ENCODE measurements around the gene ZNF107. TPM values are rescaled to one million over a fixed set of nuclear protein-coding genes. Genes with fewer than 3 reads are reported as not detected.
"Not testable (repeated sequence)": the region's sequence is repeated elsewhere in the genome, so short reads cannot be mapped to it uniquely, and the experiment has no call there.

Gene ZNF107
- total and polyA plus RNA-seq, 7 donors, result 0.60 to 8.3 (median 3.3) TPM

GRCh38 chr7:64651632-64652165, 14.2 kb upstream of the ZNF107 start:
- H3K4me3 ChIP-seq, result no peak overlapping the region
- 84 to 88% methylated on average over 4 of the region's 4 CpGs for WGBS, 2 donors
- no peaks in the 10 kb centered on the region for H3K36me3 ChIP-seq
- no peak for DNase-seq
- intact Hi-C loops (cut with DNase I), result no loop called here
- no peaks in the 10 kb centered on the region for H3K4me1 ChIP-seq
- TF ChIP-seq EP300 (IDR thresholded peaks at IDR 0.05) (no peak), POLR2A (IDR thresholded peaks at IDR 0.05) (no peak), CTCF (IDR thresholded peaks at IDR 0.05) (no peak), POLR2AphosphoS5 (IDR thresholded peaks at IDR 0.05) (no peak)
- peaks cover 0 to 3% (median 0%) of the 10 kb centered on the region in 4 donors for H3K9me3 ChIP-seq
- no peak overlapping the region for H3K27ac ChIP-seq
- H3K27me3 ChIP-seq, result no peaks in the 10 kb centered on the region

- Histone ChIP-seq H3K27me3 (no peaks in the 10 kb centered on the region), H3K9me3 (peaks cover 0 to 3% (median 0%) of the 10 kb centered on the region in 4 donors), H3K4me3 (no peak overlapping the region), H3K4me1 (no peaks in the 10 kb centered on the region), H3K36me3 (no peaks in the 10 kb centered on the region), H3K27ac (no peak overlapping the region)
- TF ChIP-seq CTCF (IDR thresholded peaks at IDR 0.05) (no peak), POLR2AphosphoS5 (IDR thresholded peaks at IDR 0.05) (no peak), POLR2A (IDR thresholded peaks at IDR 0.05) (no peak), EP300 (IDR thresholded peaks at IDR 0.05) (no peak)
- intact Hi-C loops (cut with DNase I), result no loop called here
- 86 to 91% methylated on average over 11 of the region's 11 CpGs for WGBS, 2 donors
- DNase-seq, result no peak
Measured at GRCh38 chr7:64653721-64654401, 12.1 kb upstream of the ZNF107 start.

DNA sequence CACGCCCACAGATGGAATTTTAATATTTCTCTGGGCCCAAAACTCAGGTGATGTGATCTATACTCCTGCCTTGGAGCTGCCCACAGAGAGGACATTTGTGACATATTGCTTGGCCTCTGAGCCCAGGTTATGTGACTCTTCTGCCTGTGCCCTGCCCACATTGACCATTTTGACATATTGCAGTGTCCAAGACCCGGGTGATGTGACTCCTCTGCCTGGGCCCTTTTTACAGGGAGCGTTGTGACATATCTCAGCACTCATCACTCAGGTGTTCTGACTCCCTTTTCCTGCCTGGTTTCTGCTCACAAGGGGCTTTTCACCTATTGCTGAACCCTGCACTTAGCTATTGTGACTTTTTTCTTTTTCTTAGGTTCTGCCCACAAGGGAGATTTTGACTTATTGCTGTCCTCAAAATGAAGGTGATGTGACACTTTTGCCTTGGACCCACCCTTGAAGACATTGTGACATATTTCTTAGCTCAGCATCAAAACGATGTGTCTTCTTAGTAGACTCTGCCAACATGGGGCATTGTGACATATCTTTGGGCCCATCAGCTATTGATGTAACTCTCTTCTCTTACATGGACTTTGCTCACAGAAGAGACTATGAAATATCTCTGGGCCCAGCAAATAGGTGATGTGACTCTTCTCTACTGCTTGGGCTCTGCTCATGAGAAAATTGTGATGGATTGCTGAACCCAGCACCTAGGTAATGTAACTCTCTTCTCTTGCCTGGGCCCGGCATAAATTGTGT, 11.0 kb upstream of the ZNF107 start:
- WGBS, 2 donors, result 80 to 88% methylated on average over 5 of the region's 5 CpGs
- Histone ChIP-seq H3K36me3 (no peaks in the 10 kb centered on the region), H3K4me3 (no peak overlapping the region), H3K9me3 (peaks cover 0 to under 1% (median 0%) of the 10 kb centered on the region in 4 donors), H3K4me1 (no peaks in the 10 kb centered on the region), H3K27me3 (no peaks in the 10 kb centered on the region), H3K27ac (no peak overlapping the region)
- no peak for DNase-seq
- TF ChIP-seq POLR2A (IDR thresholded peaks at IDR 0.05), result no peak
- TF ChIP-seq EP300 (IDR thresholded peaks at IDR 0.05), result no peak
- TF ChIP-seq POLR2AphosphoS5 (IDR thresholded peaks at IDR 0.05), result no peak
- intact Hi-C loops (cut with DNase I), result no loop called here

DNA sequence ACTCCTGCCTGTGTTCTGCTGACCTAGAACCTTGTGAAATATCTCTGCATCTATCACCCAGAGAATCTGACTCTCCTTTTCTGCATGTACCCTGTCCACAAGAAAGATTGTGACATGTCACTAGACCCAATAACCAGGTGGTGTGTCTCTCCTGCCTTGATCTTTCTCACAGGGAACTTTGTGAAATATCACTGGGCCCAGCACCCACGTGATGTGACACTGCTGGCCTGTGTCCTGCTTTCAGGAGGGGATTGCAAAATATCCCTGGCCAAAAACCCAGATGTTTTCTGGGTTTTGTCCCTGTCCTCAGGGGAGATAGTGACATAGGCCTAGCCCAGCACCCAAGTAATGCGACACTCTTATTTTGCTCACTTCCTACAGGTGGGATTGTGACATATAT, 10.1 kb upstream of the ZNF107 start:
- Histone ChIP-seq H3K27me3 (no peaks in the 10 kb centered on the region), H3K9me3 (no peaks in the 10 kb centered on the region), H3K36me3 (no peaks in the 10 kb centered on the region), H3K4me1 (no peaks in the 10 kb centered on the region), H3K27ac (no peak overlapping the region), H3K4me3 (no peak overlapping the region)
- TF ChIP-seq POLR2AphosphoS5 (IDR thresholded peaks at IDR 0.05) (no peak), EP300 (IDR thresholded peaks at IDR 0.05) (no peak)
- intact Hi-C loops (cut with DNase I), result no loop called here
- 54 to 60% methylated on average over 2 of the region's 2 CpGs for WGBS, 2 donors
- DNase-seq, result no peak

DNA sequence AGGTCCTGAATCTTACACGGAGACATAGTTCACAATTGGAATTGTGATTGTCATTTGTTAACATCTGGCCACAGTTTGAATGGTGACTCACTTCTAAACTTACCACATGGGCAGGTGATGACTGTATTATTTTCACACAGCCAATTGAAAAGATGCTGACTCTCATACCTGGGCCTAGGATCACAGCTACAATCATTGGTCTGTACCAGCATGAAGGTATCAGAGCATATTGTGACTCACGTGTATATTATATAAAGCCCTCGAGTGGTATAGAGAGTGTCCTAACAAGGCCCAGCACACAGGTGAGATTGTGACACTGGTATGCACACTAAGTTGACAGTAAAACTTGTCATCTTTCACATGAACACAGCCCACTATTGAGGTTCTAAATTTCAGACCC, 9.4 kb upstream of the ZNF107 start:
- WGBS, 2 donors, result 81 to 89% methylated on average over 3 of the region's 3 CpGs

GRCh38 chr7:64662091-64662490, 3.8 kb upstream of the ZNF107 start:
- not testable (repeated sequence) for H3K36me3 ChIP-seq, H3K27ac ChIP-seq, H3K9me3 ChIP-seq, H3K4me3 ChIP-seq, H3K27me3 ChIP-seq, DNase-seq
- H3K4me1 ChIP-seq, result peaks cover 0 to 12% (median 4%) of the 10 kb centered on the region in 4 donors
- 95 to 96% methylated on average over 5 of the region's 5 CpGs for WGBS, 2 donors
- intact Hi-C loops (cut with DNase I), result loop anchor here (10.0 kb wide), 1 partner anchor 243 kb away; the partner anchor contains the start of gene ZNF273

More for the DNA sequence above, 9.4 kb upstream of the ZNF107 start:
- no peak overlapping the region for H3K4me3 ChIP-seq
- no peaks in the 10 kb centered on the region for H3K27me3 ChIP-seq
- no peaks in the 10 kb centered on the region for H3K9me3 ChIP-seq
- H3K27ac ChIP-seq, result no peak overlapping the region
- no peak for DNase-seq
- intact Hi-C loops (cut with DNase I), result no loop called here
- H3K4me1 ChIP-seq, result no peaks in the 10 kb centered on the region
- no peaks in the 10 kb centered on the region for H3K36me3 ChIP-seq
- TF ChIP-seq CTCF (IDR thresholded peaks at IDR 0.05) (no peak), POLR2A (IDR thresholded peaks at IDR 0.05) (no peak), EP300 (IDR thresholded peaks at IDR 0.05) (no peak), POLR2AphosphoS5 (IDR thresholded peaks at IDR 0.05) (no peak)
